Measurements from ENCODE around the gene OR52W1.

DNA sequence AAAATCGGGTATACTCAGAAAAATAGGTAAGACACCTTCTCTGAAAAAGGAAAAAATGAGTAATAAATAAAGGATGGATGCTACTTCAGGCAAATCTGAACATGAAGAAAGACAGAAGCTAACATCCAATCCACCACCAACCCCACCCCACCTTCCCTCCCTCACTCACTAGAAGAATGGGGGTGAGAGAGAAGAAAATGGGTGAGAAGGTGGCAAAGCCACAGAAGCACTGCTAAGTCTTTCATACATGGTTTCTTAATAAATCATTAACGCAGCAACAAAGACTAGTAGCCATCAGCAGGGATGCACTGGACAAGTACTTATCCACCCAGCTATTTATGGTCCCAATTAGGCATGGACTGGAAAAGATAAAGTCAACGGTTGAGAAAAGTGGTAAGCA, 29.5 kb downstream of the OR52W1 start:
- TF ChIP-seq, protein P1, sequence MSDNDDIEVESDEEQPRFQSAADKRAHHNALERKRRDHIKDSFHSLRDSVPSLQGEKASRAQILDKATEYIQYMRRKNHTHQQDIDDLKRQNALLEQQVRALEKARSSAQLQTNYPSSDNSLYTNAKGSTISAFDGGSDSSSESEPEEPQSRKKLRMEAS (IDR thresholded peaks at IDR 0.05), result no peak
- TF ChIP-seq EGR1 (IDR thresholded peaks at IDR 0.05) (no peak), RAD21 (IDR thresholded peaks at IDR 0.05; ENCODE audit: low read depth) (no peak), EP300 (IDR thresholded peaks at IDR 0.05; ENCODE audit: borderline replicate concordance) (no peak), NFIC (IDR thresholded peaks at IDR 0.05) (no peak), YY1 (IDR thresholded peaks at IDR 0.05; ENCODE audit: low read depth) (no peak), CEBPB (IDR thresholded peaks at IDR 0.05) (no peak), FOXM1 (IDR thresholded peaks at IDR 0.05; ENCODE audit: borderline replicate concordance, low read depth) (no peak), TAF1 (IDR thresholded peaks at IDR 0.05; ENCODE audit: low read depth) (no peak), CREB1 (IDR thresholded peaks at IDR 0.05; ENCODE audit: low read depth) (no peak), TCF12 (IDR thresholded peaks at IDR 0.05; ENCODE audit: low read depth) (no peak), ZBTB7A (IDR thresholded peaks at IDR 0.05; ENCODE audit: low read depth) (no peak)
- TF ChIP-seq, protein P2, sequence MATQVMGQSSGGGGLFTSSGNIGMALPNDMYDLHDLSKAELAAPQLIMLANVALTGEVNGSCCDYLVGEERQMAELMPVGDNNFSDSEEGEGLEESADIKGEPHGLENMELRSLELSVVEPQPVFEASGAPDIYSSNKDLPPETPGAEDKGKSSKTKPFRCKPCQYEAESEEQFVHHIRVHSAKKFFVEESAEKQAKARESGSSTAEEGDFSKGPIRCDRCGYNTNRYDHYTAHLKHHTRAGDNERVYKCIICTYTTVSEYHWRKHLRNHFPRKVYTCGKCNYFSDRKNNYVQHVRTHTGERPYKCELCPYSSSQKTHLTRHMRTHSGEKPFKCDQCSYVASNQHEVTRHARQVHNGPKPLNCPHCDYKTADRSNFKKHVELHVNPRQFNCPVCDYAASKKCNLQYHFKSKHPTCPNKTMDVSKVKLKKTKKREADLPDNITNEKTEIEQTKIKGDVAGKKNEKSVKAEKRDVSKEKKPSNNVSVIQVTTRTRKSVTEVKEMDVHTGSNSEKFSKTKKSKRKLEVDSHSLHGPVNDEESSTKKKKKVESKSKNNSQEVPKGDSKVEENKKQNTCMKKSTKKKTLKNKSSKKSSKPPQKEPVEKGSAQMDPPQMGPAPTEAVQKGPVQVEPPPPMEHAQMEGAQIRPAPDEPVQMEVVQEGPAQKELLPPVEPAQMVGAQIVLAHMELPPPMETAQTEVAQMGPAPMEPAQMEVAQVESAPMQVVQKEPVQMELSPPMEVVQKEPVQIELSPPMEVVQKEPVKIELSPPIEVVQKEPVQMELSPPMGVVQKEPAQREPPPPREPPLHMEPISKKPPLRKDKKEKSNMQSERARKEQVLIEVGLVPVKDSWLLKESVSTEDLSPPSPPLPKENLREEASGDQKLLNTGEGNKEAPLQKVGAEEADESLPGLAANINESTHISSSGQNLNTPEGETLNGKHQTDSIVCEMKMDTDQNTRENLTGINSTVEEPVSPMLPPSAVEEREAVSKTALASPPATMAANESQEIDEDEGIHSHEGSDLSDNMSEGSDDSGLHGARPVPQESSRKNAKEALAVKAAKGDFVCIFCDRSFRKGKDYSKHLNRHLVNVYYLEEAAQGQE (IDR thresholded peaks at IDR 0.05; ENCODE audit: low read depth), result no peak
